Adrenal gland (tissue), 12 donors: Measurements from ENCODE around the gene NOC2L. TPM values are rescaled to one million over a fixed set of nuclear protein-coding genes. Genes with fewer than 3 reads are reported as not detected.

Experiments
- DNase-seq, 7 donors: peaks; one replicate each; pipeline ENCODE4 v3.0.0-alpha.2; 2019 to 2020
- H3K27ac ChIP-seq, 5 donors: fragments of 200-600 bp; sonication (generic) in 4 of 5; 1 replicate in 3 of 5; 2 replicates in 2 of 5; pipeline versions ENCODE4 v1.5.1 to v1.8.0; 2016 to 2020; ENCODE audit warnings: mild to moderate bottlenecking in 1 of 5
- H3K27me3 ChIP-seq: fragments of 200-600 bp; 2 replicates; pipeline ENCODE4 v1.8.0; 2021
- H3K36me3 ChIP-seq, 2 donors: fragments of 200-600 bp; replicated peaks in 1 of 2; 1 replicate in 1 of 2; 2 replicates in 1 of 2; pipeline versions ENCODE4 v1.5.1 to v1.8.0; 2018 to 2022
- H3K4me1 ChIP-seq, 2 donors: fragments of 200-600 bp; replicated peaks in 1 of 2; 1 replicate in 1 of 2; 2 replicates in 1 of 2; pipeline versions ENCODE4 v1.5.1 to v1.8.0; 2018 to 2021
- H3K4me3 ChIP-seq, 4 donors: fragments of 200-600 bp; sonication (generic) in 3 of 4; one replicate each; pipeline ENCODE4 v1.5.1; 2016 to 2018
- H3K9me3 ChIP-seq, 3 donors: fragments of 200-600 bp; sonication (generic) in 1 of 3; replicated peaks in 1 of 3; 1 replicate in 2 of 3; 2 replicates in 1 of 3; pipeline versions ENCODE4 v1.5.1 to v1.8.0; 2016 to 2021
- CTCF ChIP-seq, 6 experiments: fragments of 450-650 bp in 4 of 6; fragments of 200-600 bp in 2 of 6; sonication (generic) in 1 of 6; IDR thresholded peaks; 1 replicate in 5 of 6; 2 replicates in 1 of 6; pipeline versions ENCODE4 v1.5.1 to v1.8.0; 2016 to 2021; ENCODE audit warnings: antibody characterized with exemption in 6 of 6, mild to moderate bottlenecking in 2 of 6, moderate library complexity in 1 of 6
- POLR2A ChIP-seq, 2 donors: fragments of 450-650 bp; IDR thresholded peaks; one replicate each; pipeline ENCODE4 v1.6.1; 2017; ENCODE audit warnings: antibody characterized with exemption in 2 of 2, mild to moderate bottlenecking in 2 of 2, moderate library complexity in 1 of 2
- WGBS, 4 donors: extraction: QIAGEN DNeasy Blood & Tissue Kit in 2 of 4; methylation state at CpG; one replicate each; pipeline versions ENCODE4 v1.1.5 to v1.1.7; 2013 to 2017; 5-methylcytosine and 5-hydroxymethylcytosine counted together
- intact Hi-C, 2 donors: fragments of 100-400 bp; cut with DNase I; formaldehyde crosslinking; loops; one replicate each; pipeline versions ENCODE4 v1.14.1 to v1.15.0; 2022 to 2023
- polyA plus RNA-seq, 3 donors: library from polyadenylated mRNA; stranded (reverse); fragments of 200-250 nt in 2 of 3; fragments of 350-450 nt in 1 of 3; fragmentation: Illumina TruSeq in 1 of 3; extraction: RNeasy Lipid Tissue Mini Kit (QIAGEN cat#74804) in 1 of 3; gene quantifications; one replicate each; pipeline ENCODE4 v1.2.3, GENCODE V29; 2013 to 2014
- total RNA-seq, 9 donors: library from RNA; depleted of rRNA in 4 of 9; stranded (reverse); fragments of >200 nt in 4 of 9; fragments of 120-200 nt in 1 of 9; fragmentation: NEBNext Ultra II Directional in 1 of 9; extraction: Animal tissue kit (Norgen Biotek cat#: 25700) in 1 of 9; gene quantifications; one replicate each; pipeline versions ENCODE4 v1.1.0 to v1.2.4, GENCODE V29; 2013 to 2023
- donor health status: healthy with polysubstance abuse.
- donor health status: Bipolar disorder and iron deficiency.
- donor health status: DM: yes; HTN: yes; CAD: no.
- donor health status: DM: no; HTN: no; CAD: no.
- donor health status: DM: no; HTN: no; CAD: no.
- donor health status: DM: yes; HTN: yes; CAD: no.

NOC2L gene
- total and polyA plus RNA-seq, 12 donors, result 22.4 to 97.7 (median 43.6) TPM

GRCh38 chr1:964691-965525, 5.9 kb upstream of the NOC2L start:
- Histone ChIP-seq H3K4me3 (no peak overlapping the region), H3K36me3 (no peaks in the 10 kb centered on the region), H3K27me3 (no peaks in the 10 kb centered on the region), H3K4me1 (peaks cover 15 to 17% of the 10 kb centered on the region in 2 donors), H3K27ac (no peak overlapping the region), H3K9me3 (no peaks in the 10 kb centered on the region)
- no peak for DNase-seq
- WGBS, 4 donors, result 94 to 95% (median 95%) methylated on average over 23 to 42 of the region's 51 CpGs
- intact Hi-C loops, result no loop called here
- TF ChIP-seq CTCF (IDR thresholded peaks at IDR 0.05) (no peak), POLR2A (IDR thresholded peaks at IDR 0.05) (no peak)

- 94 to 95% (median 95%) methylated on average over 15 to 47 of the region's 47 CpGs for WGBS, 4 donors
- DNase-seq, result no peak
- H3K36me3 ChIP-seq, result no peaks in the 10 kb centered on the region
- H3K9me3 ChIP-seq, result no peaks in the 10 kb centered on the region
- H3K4me3 ChIP-seq, result no peak overlapping the region
- TF ChIP-seq CTCF (IDR thresholded peaks at IDR 0.05) (no peak), POLR2A (IDR thresholded peaks at IDR 0.05) (no peak)
- no peaks in the 10 kb centered on the region for H3K27me3 ChIP-seq
- intact Hi-C loops, result no loop called here
- peaks cover 20 to 23% of the 10 kb centered on the region in 2 donors for H3K4me1 ChIP-seq
- H3K27ac ChIP-seq, result no peak overlapping the region
These were observed 4.9 kb upstream of the NOC2L start for GRCh38 chr1:963746-964525.

DNA sequence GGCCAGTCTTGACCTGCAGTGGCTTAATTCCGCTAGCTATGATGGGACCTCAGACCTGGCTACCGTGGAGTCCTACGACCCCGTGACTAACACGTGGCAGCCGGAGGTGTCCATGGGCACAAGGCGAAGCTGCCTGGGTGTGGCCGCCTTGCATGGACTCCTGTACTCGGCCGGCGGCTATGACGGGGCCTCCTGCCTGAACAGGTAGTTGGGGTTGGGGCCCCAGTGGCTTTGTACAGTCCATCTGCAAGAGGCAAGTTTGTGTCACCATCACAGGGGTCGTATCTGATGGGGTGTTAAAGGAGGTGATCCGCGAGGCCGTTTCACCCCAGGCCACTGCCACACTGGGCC, 4.2 kb upstream of the NOC2L start:
- no peak for DNase-seq
- intact Hi-C loops, result no loop called here
- Histone ChIP-seq H3K27ac (no peak overlapping the region), H3K4me3 (no peak overlapping the region), H3K36me3 (no peaks in the 10 kb centered on the region), H3K4me1 (peaks cover 24 to 26% of the 10 kb centered on the region in 2 donors), H3K27me3 (no peaks in the 10 kb centered on the region), H3K9me3 (no peaks in the 10 kb centered on the region)
- WGBS, 4 donors, result 94 to 99% (median 96%) methylated on average over 12 to 16 of the region's 16 CpGs
- no peak for TF ChIP-seq POLR2A (IDR thresholded peaks at IDR 0.05)
- no peak for TF ChIP-seq CTCF (IDR thresholded peaks at IDR 0.05)
